ENCODE data around the gene DCLRE1C. TPM values are rescaled to one million over a fixed set of nuclear protein-coding genes. Genes with fewer than 3 reads are reported as not detected.
"Not testable (repeated sequence)": the region's sequence is repeated elsewhere in the genome, so short reads cannot be mapped to it uniquely, and the experiment has no call there.

Gene DCLRE1C
- total RNA-seq, 1 donor from 2014 or later, result 8.3 TPM

DNA sequence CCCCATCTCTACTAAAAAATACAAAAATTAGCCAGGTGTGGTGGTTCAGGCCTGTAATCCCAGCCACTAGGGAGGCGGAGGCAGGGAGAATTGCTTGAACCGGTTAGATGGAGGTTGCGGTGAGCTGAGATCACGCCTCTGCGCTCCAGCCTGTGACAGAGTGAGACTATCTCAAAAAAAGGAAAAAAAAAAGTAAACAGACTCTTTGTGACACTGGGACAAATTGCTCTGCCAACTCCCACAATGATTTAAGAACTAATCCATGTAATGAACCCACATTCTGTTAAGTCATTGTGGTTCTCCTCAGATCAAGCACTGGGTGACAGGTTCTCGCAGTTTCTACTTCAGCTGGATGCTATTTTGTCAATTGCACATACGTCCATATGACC, 11.0 kb downstream of the DCLRE1C start:
- DNase-seq, result not testable (repeated sequence)

DNA sequence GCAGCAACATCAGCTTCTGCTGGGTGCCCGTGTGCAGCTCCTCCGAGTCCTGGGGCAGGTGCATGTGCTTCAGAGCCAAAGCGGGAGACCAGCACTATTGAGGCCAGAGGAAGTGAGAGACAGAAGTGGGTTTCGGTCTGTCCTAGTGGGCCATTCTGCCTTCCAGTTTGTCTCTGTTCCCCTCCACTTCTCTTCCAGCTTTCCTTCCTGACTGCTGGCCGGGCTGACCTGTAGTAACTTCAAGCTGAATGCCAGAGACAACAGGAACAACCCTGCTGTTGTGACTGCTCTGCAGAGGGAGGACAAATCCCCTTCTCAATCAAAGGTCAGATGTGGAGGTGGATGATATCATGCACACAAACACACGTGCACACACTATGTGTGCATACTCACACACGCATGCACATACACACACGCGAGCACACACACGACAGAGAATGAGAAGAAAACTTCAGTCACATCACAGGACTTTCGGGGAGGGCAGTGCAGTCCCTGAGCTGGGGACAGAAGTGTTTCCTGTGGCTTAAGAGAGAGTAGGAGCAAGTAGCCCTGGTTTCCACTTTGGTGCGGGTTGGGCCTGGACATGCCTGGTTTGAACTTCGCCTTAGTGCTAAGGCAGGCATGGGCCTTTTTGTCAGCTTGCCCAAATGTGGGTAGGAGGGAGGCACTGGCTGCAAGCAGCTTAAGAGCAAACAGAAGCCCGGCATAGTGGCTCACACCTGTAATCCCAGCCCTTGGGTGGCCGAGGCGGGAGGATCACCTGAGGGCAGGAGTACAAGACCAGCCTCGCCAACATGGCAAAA, 11.5 kb downstream of the DCLRE1C start:
- DNase-seq, result not testable (repeated sequence)

DNA sequence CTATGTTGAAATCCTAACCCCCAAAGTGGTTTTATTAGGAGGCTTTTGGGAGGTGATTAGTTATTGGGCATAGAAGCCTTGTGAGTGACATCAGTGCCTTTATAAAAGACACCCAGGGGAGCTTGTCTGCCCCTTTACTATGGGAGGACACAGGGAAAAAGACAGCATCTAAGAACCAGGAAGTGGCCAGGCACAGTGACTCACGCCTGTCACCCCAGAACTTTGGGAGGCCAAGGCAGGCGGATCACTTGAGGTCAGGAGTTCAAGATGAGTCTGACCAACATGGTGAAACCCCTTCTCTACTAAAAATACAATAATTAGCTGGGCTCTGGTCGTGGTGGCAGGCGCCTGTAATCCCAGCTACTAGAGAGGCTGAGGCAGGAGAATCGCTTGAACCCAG, 14.9 kb downstream of the DCLRE1C start:
- DNase-seq, result not testable (repeated sequence)

DNA sequence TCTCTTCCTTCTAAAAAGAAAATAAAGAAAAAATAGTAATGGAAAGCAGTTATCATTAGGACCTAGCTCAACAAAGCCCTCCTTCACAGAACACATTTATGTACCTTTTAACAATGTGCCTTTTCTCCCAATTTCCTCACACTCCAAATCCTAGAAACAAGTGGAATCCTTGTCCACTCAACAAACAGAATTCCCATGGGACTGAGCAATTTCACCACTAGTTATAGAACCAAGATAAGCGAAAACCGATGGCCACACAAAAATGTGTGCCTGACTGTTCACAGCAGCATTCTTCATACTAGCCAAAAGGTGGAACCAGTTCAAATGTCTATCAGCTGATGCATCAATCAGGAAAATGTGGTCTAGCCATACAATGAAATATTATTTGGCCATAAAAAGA, 17.3 kb downstream of the DCLRE1C start:
- no peak for DNase-seq

DNA sequence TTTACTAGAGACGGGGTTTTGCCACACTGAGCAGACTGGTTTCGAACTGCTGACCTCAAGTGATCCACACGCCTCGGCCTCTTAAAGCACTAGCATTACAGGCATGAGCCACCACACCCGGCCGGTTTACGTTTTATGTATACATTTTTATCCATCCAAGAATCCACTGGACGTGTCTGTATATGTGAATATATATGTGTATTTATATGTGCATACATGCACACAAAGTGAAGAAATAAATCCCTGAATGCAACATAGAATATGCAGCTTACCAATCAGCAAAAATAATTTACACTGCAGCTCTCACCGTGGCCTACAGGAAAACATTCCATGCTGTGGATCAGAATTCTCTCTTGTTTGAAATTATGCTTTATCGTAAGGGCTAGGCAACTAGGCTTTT, 23.3 kb downstream of the DCLRE1C start:
- DNase-seq, result no peak

DNA sequence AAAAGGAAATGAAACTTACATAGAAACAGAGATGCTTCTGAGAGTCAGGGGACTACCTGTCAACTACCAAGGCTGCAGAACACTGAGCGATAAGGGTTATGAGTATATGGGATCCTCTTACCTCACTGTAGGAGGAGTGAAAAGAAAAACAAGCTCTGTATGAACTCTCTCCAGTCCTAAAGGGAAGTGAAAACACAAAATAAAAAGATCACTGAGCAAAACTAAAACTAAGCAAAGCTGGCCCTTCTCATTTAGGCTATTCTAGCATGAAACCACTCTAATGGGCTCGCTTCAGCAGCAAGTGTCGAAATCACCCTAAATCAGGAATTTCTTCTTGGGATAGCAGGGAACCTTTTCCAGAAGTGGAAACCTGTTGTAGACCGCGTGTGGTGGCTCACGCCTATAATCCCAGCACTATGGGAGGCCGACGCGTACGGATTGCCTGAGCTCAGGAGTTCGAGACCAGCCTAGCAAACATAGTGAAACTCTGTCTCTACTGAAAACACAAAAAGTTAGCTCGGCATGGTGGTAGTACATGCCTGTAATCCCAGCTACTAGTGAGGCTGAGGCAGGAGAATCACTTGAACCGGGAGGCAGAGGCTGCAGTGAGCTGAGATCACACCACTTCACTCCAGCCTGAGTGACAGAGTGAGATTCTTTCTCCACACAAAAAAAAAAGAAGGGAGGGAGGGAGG, 27.0 kb downstream of the DCLRE1C start:
- no peak for DNase-seq

DNA sequence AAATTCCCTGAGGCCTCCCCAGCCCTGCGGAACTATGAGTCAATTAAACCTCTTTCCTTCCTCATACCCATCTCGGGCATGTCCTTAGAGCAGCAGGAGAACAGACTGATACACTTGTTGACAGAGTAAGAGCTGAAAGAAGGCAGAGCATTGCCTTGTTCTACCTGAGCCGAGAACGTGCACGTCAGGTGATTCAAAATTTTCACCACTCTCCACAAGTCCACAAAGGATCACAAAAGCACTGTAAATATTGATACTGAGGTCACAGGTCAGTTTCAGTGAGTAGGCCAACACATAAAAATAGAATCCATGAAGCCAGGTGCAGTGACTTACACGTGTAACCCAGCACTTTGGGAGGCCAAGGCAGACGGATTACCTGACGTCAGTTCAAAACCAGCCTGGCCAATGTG, 27.8 kb downstream of the DCLRE1C start:
- DNase-seq, result no peak

DNA sequence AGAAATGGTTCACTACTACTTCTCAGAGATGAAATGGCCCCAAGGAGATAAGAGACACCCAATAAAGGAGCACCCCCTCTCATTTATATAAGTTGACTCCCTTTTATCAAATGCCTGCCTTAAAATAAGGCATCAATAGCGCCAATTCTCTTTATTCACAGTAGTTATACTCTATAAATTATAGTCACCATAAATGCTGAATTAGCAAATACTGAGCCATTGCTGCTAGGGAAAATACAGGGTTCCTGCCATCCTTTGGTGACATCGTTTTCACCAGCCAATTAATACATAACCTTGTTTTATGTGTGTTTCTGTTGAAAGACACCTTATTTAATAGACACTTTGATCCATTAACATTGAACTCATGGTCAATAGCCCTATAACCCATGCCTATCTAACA, 28.6 kb downstream of the DCLRE1C start:
- DNase-seq, result no peak

DNA sequence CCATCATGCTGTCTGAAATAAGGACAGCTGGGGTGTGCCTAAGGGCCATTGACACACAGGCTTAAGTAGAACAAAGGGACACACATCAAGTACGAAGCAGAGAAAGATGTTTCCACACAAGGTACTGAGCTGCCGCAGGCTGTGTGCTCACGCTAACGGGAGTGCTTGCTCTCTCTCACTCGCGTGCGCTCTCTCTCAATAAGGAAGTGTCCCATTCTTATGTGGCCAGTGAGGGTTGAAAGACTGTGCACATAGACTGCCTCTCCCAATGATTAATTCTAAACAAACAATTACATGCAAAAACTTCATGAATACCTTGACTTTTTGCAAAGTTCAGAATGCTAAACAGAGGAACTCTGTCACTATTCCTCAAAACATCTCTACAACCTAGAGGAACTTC, 29.9 kb downstream of the DCLRE1C start:
- DNase-seq, result no peak

DNA sequence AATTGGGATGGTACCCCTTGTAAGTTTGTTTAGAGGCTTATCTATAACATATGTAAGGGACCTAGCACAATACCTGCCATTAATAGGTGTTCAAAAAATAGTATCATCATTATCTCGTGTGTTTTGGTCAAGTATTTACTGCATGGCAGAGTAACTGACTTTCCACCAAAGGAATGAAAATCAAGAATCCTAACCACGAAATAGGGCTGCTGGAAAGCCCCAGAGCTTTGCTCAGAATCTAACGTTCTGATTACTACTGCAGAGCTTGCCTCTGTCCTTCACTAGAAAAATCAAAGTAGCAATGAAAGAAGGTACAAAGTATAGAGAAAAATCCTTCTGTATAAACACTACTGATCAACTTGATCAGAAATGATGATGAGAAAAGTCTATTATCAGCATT, 34.9 kb downstream of the DCLRE1C start:
- DNase-seq, result no peak

DNA sequence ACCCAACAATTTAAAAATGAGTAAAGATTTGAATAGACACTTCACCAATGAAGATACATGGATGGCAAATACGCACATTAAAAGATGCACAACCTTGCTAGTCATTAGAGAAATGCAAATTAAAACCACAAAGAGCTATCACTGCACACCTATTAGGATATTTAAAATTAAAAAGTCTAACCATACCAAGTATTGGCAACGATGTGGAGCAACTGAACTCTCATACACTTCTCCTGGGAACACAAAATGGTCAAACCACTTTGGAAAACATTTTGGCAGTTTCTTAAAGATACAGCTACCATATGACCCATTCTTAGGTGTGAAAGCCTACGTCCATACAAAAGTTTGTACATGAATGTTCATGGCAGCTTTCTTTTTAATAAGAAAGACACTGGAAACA, 36.1 kb downstream of the DCLRE1C start:
- DNase-seq, result no peak

DNA sequence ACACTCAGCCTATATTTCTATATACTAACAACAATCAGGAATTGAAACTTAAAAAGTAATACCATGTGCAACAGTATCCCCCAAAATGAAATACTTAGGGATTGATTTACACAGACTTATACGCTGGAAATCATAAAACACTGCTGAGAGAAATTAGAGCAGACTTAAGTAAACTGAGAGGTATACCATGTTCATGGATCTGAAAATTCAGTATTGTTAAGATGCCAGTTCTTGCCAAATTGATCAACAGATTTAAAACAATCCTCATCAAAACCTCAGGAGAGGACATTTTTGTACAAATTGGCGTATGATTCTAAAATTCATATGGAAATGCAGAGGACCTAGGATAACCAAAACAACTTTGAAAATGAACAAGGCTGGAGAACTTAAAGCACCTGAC, 37.3 kb downstream of the DCLRE1C start:
- no peak for DNase-seq

DNA sequence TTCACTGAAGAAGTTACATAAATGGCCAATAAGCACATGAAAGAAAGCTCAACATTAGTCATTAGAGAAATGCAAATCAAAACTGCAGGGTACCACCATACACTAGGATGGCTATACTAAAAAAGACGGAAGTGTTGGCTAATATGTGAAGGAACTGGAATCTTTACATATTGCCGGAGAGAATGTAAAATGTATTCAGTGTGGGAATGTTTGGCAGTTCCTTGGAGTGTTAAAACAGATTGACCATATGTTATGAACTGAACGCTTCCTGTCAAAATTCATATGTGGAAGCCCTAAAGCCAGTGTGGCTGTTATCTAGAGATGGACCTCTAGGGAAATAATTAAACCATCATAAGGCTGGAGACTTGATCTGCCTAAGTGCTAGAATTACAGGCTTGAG, 42.1 kb downstream of the DCLRE1C start:
- DNase-seq, result no peak

DNA sequence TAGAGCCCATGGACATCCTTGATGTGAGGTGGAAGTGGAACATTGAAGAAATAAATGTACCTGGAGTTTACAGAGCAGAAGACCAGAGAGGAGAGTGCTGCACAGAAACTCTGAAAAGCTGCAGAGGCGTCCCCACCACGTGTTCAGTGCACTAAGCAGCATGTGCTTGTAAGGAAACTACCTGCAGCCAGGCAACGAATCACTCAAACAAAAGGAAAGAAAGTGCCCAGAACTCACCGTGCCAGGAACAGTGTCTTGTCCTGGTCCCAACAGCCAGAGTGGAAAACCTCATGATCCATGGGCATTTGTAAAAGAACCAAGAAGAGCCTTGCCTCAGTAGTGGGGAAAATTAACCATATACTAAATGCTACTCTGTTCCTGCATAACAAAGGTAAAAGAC, 42.9 kb downstream of the DCLRE1C start:
- no peak for DNase-seq

DNA sequence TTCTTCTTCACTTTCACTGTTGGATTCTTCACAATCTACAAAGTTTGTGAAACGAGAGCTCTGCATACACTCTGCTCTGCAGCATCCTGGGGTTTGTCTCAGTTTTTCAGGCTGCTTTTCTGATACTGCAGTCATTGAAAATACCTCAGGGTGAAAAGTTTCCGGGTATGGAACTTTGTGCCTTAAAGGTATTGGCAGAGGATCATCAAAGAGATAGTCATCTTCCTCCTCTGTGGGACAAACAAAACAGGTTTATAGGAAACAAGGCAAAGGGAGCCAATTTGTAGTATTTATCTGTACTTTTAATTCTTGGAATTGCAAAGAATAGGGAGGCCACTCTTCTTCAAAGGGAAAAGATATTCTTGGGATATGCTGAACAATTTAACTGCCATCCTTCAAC, 44.8 kb downstream of the DCLRE1C start:
- no peak for DNase-seq

DNA sequence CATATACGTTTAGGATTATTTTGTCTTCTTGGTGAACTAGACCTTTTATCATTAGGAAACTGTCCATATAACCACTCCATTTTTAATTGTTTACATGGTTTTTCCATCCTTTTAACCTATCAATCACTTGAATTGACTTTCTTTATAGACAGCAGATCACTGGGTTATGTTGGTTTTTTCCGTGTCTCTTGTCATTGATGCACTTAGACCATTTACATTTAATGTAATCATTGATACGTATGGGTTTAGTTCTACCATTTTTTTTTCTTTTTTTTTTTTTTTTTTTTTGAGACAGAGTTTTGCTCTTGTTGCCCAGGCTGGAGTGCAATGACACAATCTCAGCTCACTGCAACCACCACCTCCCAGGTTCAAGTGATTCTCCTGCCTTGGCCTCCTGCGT, 46.3 kb downstream of the DCLRE1C start:
- not testable (repeated sequence) for DNase-seq

DNA sequence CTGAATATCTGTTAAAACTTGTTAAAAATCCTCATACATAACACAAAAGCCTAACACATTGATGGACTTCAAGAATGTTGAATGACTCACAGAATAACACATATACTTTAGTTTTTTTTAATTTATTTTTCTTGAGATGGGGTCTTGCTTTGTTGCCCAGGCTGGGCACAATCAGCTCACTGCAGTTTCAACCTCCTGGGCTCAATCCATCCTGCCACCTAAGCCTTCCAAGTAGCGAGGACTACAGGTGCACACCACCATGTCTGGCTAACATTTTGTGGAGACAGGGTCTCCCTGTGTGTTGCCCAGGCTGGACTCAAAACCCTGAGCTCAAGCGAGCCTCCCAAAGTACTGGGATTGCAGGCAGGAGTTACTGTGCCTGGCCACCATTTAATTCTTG, 47.1 kb downstream of the DCLRE1C start:
- DNase-seq, result no peak

DNA sequence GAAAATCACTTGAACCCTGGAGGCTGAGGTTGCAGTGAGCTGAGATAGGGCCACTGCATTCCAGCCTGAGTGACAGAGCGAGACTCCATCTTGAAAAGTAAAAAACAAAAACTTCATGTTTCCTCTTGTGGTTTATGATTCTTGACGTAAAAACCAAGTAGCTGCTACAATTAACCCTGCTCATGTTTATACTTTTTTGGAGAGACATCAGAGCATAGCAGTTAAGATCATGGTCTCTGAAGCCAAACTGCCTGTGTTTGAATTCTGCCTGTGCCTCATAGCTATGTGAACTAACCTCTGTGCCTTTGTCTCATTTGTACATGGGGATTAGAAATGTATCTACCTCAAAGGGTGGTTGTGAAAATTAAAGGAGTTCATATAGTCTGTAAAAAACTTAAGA, 48.0 kb downstream of the DCLRE1C start:
- no peak for DNase-seq

DNA sequence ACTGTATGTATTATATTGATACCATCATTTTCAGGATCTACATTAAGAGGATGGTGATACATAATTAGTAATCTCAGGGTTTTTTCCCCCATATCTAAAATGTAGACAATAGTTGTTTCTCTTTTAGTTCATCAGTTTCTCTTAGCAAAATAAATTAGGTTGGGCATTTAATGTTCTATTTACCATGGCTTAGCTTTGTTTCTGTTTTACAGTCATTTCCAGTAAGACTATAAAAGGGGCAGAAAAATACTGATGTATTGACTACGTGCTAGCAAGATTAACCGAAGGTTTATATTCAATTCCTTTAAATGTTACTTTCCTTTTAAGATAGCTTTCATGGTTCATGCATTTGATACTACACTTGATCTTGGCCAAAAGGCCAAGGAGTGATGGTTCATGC, 49.0 kb downstream of the DCLRE1C start:
- DNase-seq, result no peak

DNA sequence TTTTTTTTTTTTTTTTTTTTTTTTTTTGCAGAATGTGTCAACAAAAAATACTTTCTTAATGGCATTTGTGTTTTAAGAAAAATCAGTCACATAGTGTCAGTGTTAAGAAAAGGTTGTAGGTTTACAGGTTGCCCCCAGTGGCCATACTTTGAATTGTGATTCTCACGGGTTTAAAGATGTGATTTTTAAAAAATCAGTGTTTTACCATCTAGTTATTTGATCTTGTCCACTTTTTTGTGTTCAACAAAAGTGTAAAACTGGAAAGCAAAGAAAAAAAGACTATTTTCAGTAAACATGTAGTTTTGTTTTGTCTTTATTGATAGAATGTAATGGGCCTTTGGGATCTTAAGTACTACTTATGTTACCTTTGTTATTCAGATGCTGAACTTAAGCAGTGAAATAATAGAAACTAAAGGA, 49.6 kb downstream of the DCLRE1C start:
- DNase-seq, result no peak

DNA sequence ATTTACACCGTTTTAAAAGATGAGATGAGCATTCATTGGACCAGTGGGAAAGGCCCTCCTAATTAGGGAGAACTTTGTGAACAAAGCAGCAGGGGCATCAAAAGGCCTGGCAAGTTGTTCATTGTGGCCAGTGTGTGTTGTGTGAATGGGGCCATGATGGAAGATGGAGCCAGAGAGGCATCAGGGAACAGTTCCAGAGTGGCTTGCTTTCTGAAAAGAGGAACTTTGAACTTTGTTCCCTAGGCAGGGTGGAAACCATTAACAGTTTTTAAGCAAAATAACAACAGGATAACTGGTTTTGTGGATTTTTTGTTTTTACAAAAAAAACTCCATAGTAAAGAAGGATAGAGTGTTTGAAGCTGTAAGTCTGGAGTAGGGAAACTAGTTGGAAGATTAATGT, 62.7 kb downstream of the DCLRE1C start:
- no peak for DNase-seq

DNA sequence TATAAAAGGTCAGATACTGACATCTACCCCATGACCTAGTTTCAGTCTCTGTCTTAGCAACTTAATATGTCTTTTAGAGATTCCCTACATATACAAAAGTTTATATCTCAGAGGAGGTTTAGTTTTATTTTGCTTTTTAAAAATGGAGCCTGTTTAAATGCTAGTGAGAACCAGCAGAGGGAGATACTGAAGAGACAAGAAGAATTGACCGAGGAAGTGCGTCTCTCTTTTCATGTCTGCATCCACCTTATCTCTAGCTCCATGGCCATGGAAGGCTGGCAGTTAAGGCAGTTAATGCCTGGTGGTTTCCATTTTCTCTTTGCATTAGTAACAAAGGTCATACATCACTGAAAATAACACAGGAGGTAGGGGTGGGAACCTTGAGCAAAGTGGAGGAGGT, 64.6 kb downstream of the DCLRE1C start:
- DNase-seq, result no peak

DNA sequence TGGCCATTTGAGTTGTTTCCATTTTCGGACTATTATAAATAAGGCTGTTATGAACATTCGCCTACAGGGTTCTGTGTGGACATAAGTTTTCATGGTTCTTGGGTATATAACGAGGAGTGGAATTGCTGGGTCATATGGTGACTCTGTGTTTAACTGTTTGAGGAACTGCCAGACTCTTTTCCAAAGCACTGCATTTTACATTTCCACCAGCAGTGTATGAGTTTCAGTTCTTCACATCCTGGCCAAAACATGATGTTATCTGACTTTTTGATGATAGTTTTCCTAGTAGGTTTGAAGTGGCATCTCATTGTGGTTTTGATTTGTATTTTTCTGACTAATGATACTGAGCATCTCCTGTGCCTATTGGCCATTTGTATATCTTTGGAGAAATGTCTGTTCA, 69.8 kb downstream of the DCLRE1C start:
- DNase-seq, result no peak

DNA sequence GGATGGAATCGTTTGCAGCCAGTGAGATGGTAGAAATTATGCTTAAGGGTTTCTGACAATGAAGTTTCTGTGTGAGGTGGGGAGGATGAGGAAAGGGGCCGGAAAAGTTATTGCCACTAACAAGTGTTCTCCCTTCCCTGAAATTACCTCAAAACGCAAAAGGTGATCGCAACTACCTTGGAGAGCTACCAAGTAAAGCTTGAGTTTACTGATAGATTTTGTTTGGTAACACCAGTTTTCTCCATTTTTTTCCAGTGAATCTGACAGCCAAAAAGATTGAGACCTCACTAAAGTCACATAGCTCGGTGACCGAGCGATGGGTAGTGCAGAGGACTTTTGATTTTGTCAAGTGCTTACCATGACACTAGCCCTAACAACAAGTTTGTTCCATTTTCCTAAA, 73.7 kb downstream of the DCLRE1C start:
- DNase-seq, result no peak

Data from skin of body (tissue), 2 donors.